MM.1S (cell line): ENCODE results near the gene RAD54L.

Experiments used
- EZH2 ChIP-seq: fragments of 300-600 bp; sonication (generic); optimal IDR thresholded peaks from 2 replicates; pipeline ENCODE3; 2017; ENCODE audit warnings: low read depth, mild to moderate bottlenecking, antibody characterized with exemption, low read length, mixed read lengths
- TF ChIP-seq, protein P1 (sequence below): fragments of 300-600 bp; sonication (generic); IDR thresholded peaks from 2 replicates; pipeline ENCODE4 v1.5.1; 2016; ENCODE audit warnings: antibody characterized with exemption, low read length, mixed read lengths

DNA sequence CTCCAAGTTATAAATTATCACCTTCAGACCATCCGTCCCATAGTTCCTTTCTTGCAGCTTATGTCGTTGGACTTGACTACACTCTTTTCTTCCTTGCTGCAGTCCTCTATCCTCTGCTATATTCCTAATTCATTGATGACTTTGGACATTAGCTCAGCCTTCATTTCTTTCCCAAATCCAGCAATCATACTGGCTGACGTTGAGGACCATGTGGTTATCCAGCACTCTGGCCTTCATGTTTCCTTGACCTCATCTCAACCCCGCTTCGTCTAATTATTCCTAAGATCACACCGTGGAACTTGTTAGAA is 27.4 kb downstream of the RAD54L start:
- TF ChIP-seq, protein P1, sequence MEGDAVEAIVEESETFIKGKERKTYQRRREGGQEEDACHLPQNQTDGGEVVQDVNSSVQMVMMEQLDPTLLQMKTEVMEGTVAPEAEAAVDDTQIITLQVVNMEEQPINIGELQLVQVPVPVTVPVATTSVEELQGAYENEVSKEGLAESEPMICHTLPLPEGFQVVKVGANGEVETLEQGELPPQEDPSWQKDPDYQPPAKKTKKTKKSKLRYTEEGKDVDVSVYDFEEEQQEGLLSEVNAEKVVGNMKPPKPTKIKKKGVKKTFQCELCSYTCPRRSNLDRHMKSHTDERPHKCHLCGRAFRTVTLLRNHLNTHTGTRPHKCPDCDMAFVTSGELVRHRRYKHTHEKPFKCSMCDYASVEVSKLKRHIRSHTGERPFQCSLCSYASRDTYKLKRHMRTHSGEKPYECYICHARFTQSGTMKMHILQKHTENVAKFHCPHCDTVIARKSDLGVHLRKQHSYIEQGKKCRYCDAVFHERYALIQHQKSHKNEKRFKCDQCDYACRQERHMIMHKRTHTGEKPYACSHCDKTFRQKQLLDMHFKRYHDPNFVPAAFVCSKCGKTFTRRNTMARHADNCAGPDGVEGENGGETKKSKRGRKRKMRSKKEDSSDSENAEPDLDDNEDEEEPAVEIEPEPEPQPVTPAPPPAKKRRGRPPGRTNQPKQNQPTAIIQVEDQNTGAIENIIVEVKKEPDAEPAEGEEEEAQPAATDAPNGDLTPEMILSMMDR = no peak
- TF ChIP-seq EZH2 = no peak
